ENCODE data around the gene NDOR1.
A peak's percentile ranks its signal among the peaks of the same experiment; 100 is the strongest.
"Not testable (repeated sequence)": the region's sequence is repeated elsewhere in the genome, so short reads cannot be mapped to it uniquely, and the experiment has no call there.

NDOR1 gene

DNA sequence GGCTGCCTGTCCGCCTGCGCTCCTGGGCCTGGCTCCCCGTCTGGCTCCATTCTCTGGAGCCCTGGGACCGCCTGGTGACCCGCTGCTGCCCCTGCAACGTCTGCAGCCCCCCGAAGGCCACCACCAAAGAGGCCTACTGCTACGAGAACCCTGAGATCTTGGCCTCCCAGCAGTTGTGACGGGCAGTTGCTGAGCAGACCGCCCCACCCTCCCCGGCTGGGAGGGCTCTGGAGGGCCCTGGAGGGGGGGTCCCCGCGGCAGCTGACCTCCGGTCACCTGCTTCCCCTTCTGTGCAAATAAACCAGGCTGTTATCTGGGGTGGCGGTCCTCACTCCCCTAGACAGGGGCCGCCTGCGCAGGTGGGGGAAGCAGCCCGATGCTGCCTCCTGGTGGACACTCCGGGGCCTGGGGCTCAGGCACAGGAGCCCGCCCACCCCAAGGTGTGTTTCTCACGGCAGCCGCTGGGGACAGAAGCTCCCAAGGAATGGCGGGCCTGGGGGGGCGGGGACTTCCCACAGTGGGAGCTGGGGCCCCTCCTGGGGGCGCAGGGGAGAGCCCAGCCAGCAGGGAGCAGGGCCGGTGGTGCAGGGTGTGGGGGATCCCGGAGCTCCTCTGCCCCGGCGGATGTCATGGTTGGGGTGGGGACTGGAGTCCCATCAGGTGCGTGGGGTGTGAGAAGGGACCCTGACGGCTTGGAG, 30.9 kb downstream of the NDOR1 start:
- no peaks in the 10 kb centered on the region for H3K9me3 ChIP-seq (ENCODE audit: control insufficient read depth, low read length)
- peaks cover 14% of the 10 kb centered on the region for H3K4me1 ChIP-seq
- peak overlapping the region; percentile 65 for H3K27ac ChIP-seq
- peak overlapping the region; percentile 78 for H2AFZ ChIP-seq
- H3K36me3 ChIP-seq (ENCODE audit: control insufficient read depth, insufficient read depth, low read length), result no peaks in the 10 kb centered on the region
- H3K4me3 ChIP-seq (ENCODE audit: low read depth, low read length), result no peak overlapping the region
- peak overlapping the region; percentile 60 for H3K4me2 ChIP-seq (ENCODE audit: low read length)
- no peak overlapping the region for H3K9ac ChIP-seq
- no peaks in the 10 kb centered on the region for H3K27me3 ChIP-seq (ENCODE audit: control insufficient read depth, insufficient read depth, low read length)
- TF ChIP-seq, protein P1, sequence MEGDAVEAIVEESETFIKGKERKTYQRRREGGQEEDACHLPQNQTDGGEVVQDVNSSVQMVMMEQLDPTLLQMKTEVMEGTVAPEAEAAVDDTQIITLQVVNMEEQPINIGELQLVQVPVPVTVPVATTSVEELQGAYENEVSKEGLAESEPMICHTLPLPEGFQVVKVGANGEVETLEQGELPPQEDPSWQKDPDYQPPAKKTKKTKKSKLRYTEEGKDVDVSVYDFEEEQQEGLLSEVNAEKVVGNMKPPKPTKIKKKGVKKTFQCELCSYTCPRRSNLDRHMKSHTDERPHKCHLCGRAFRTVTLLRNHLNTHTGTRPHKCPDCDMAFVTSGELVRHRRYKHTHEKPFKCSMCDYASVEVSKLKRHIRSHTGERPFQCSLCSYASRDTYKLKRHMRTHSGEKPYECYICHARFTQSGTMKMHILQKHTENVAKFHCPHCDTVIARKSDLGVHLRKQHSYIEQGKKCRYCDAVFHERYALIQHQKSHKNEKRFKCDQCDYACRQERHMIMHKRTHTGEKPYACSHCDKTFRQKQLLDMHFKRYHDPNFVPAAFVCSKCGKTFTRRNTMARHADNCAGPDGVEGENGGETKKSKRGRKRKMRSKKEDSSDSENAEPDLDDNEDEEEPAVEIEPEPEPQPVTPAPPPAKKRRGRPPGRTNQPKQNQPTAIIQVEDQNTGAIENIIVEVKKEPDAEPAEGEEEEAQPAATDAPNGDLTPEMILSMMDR (IDR thresholded peaks at IDR 0.05), result peak; percentile 96
- H3K79me2 ChIP-seq, result no peaks in the 10 kb centered on the region

DNA sequence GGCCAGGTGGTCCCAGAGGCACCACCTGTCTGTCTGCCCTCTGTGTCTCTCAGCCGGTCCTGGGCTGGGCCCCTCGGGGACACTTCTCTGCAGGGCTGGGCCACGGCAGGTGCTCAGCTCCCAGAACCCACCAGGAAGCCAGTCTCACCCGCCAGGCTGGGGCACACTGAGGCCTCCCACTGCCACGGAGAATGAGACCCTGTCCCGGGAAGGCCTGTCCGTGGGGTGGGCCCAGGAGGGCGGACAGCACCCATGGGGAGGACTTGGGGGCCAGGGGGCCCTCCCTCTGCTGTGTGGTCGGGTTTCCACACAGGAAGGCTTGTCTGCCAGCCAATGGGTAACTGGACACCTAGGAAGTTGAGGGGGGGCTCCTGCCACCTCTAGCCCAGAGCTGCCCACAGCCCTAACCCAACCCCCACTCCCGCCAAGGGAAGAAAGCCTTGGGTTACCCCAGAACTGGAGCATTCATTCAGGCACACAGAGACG, 31.5 kb downstream of the NDOR1 start:
- H3K9ac ChIP-seq, result peak overlapping the region; percentile 6

DNA sequence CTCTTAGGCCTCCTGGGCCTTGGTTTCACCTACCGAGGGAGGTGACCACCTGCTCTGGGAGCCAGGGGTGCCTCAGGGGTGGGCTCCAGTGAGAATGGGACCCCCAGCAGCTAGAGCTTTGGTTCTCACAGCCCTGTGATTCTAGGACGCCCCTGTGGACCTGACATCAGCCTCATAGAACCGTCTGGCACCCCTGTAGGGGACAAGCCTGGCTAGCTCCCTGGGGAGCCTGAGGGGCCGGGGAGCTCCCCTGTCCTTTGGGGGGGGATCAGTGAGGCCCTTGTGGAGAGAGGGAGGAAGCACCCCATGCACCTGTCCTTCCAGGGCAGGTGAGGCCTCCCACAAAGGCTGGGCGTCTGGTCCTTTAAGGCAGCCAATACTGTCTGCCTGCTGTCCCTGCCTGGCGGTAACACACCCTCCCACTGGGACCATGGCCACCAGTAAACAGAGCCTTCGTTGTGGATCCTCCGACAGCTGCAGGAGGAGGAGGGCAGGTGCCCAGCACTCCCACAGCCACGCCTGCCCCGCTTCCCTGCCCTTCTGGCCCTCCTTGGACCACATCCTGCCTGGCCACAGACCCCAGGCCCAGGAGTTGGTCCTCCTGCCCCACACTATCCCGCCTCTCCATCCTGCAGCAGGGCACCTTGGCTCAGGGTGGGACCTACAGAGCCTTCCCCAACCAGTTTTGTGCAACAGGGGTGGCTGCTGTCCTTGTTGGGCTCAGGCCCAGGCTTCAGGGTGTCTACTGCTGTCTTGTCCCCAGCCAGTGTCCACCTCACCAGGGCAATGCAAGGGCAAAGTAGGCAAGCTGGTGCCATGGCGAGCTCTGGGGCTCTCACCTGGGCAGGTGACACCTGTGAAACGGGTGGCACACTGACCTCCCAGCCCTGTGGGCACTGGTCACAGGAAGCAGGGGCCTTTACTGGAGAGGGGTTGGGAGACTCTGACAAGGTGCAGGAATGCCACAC, 32.5 kb downstream of the NDOR1 start:
- no peaks in the 10 kb centered on the region for H3K27me3 ChIP-seq (ENCODE audit: control insufficient read depth, insufficient read depth, low read length)
- no peak overlapping the region for H3K4me2 ChIP-seq (ENCODE audit: low read length)
- peak overlapping the region; percentile 65 for H3K27ac ChIP-seq
- H3K36me3 ChIP-seq (ENCODE audit: control insufficient read depth, insufficient read depth, low read length), result no peaks in the 10 kb centered on the region
- H2AFZ ChIP-seq, result no peak overlapping the region
- TF ChIP-seq, protein P1 (IDR thresholded peaks at IDR 0.05), result no peak
- H3K4me1 ChIP-seq, result peaks cover 16% of the 10 kb centered on the region
- no peaks in the 10 kb centered on the region for H3K9me3 ChIP-seq (ENCODE audit: control insufficient read depth, low read length)
- no peaks in the 10 kb centered on the region for H3K79me2 ChIP-seq
- H3K4me3 ChIP-seq (ENCODE audit: low read depth, low read length), result no peak overlapping the region
- H3K9ac ChIP-seq, result no peak overlapping the region

More for the DNA sequence above, 31.5 kb downstream of the NDOR1 start:
- Histone ChIP-seq H3K9me3 (ENCODE audit: control insufficient read depth, low read length) (no peaks in the 10 kb centered on the region), H3K4me1 (peaks cover 14% of the 10 kb centered on the region), H3K4me2 (ENCODE audit: low read length) (peak overlapping the region; percentile 60), H3K27ac (peak overlapping the region; percentile 65), H2AFZ (peak overlapping the region; percentile 78), H3K36me3 (ENCODE audit: control insufficient read depth, insufficient read depth, low read length) (no peaks in the 10 kb centered on the region), H3K4me3 (ENCODE audit: low read depth, low read length) (no peak overlapping the region), H3K79me2 (no peaks in the 10 kb centered on the region), H3K27me3 (ENCODE audit: control insufficient read depth, insufficient read depth, low read length) (no peaks in the 10 kb centered on the region)
- TF ChIP-seq, protein P1 (IDR thresholded peaks at IDR 0.05), result no peak

DNA sequence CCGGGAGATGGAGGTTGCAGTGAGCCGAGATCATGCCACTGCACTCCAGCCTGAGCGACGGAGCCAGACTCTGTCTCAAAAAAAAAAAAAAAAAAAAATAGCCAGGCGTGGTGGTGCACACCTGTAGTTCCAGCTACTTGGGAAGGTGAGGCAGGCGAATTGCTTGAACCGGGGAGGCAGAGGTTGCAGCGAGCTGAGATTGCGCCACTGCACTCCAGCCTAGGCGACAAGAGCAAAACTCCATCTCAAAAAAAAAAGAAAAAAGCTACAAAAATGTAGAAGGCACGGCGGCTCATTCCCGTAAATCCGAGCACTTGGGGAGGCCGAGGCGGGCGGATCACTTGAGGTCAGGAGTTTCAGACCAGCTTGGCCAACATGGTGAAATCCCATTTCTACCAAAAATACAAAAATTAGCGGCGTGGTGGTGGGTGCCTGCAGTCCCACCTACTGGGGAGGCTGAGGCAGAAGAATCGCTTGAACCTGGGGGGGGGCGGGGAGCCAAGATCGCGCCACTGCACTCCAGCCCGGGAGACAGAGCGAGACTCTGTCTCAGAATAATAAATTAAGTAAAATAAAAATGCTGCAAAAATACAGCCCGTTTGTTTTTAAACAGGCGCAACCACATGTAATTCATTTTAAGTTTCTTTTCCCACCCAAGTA, 34.2 kb downstream of the NDOR1 start:
- H3K9me3 ChIP-seq (ENCODE audit: control insufficient read depth, low read length); H3K27me3 ChIP-seq (ENCODE audit: control insufficient read depth, insufficient read depth, low read length); H3K79me2 ChIP-seq; H3K9ac ChIP-seq; H3K36me3 ChIP-seq (ENCODE audit: control insufficient read depth, insufficient read depth, low read length): not testable (repeated sequence)
- peak overlapping the region; percentile 96 for H3K27ac ChIP-seq
- peak overlapping the region; percentile 91 for H3K4me2 ChIP-seq (ENCODE audit: low read length)
- H3K4me3 ChIP-seq (ENCODE audit: low read depth, low read length), result peak overlapping the region; percentile 86
- peaks cover 16% of the 10 kb centered on the region for H3K4me1 ChIP-seq
- H2AFZ ChIP-seq, result peak overlapping the region; percentile 85
